Endodermal cell (in vitro differentiated cells): Measurements from ENCODE around the gene TSKU. TPM values are rescaled to one million over a fixed set of nuclear protein-coding genes. Genes with fewer than 3 reads are reported as not detected.

Experiments
- DNase-seq: peaks from one replicate; pipeline ENCODE4 v3.0.0-alpha.2; 2017
- H3K27ac ChIP-seq: 2 replicates; pipeline ENCODE4 v1.5.1; 2013; ENCODE audit warnings: mild to moderate bottlenecking, low read depth, low read length, moderate library complexity
- H3K27me3 ChIP-seq: 2 replicates; pipeline ENCODE4 v1.6.1; 2013; ENCODE audit warnings: mild to moderate bottlenecking, low read length, moderate library complexity; ENCODE audit not compliant: insufficient read depth, control insufficient read depth, poor library complexity, severe bottlenecking
- H3K36me3 ChIP-seq: 2 replicates; pipeline ENCODE4 v1.7.0; 2013; ENCODE audit warnings: mild to moderate bottlenecking, low read length, moderate library complexity; ENCODE audit not compliant: control insufficient read depth, insufficient read depth
- H3K4me1 ChIP-seq: one replicate; pipeline ENCODE4 v1.7.0; 2013; ENCODE audit warnings: low read length; ENCODE audit not compliant: control insufficient read depth, insufficient read depth
- H3K4me3 ChIP-seq: 2 replicates; pipeline ENCODE4 v1.5.1; 2013; ENCODE audit warnings: mild to moderate bottlenecking, low read length, moderate library complexity
- H3K9ac ChIP-seq: 2 replicates; pipeline ENCODE4 v1.6.1; 2013; ENCODE audit warnings: mild to moderate bottlenecking, low read length, moderate library complexity; ENCODE audit not compliant: poor library complexity, severe bottlenecking; ENCODE audit errors: extremely low read depth
- H3K9me3 ChIP-seq: 2 replicates; pipeline ENCODE4 v1.6.1; 2013; ENCODE audit warnings: mild to moderate bottlenecking, low read length, moderate library complexity; ENCODE audit not compliant: control insufficient read depth
- H3K27ac Mint-ChIP-seq: 2 replicates; pipeline ENCODE4 v1.8.0; 2020; ENCODE audit warnings: mixed read lengths
- H3K27me3 Mint-ChIP-seq: 2 replicates; pipeline ENCODE4 v1.8.0; 2021; ENCODE audit warnings: mild to moderate bottlenecking, mixed read lengths; ENCODE audit not compliant: insufficient read depth
- H3K36me3 Mint-ChIP-seq: 2 replicates; pipeline ENCODE4 v1.8.0; 2020; ENCODE audit warnings: low read depth, mixed read lengths
- H3K4me1 Mint-ChIP-seq: 2 replicates; pipeline ENCODE4 v1.8.0; 2020; ENCODE audit warnings: mixed read lengths
- H3K4me3 Mint-ChIP-seq: 2 replicates; pipeline ENCODE4 v1.8.0; 2020; ENCODE audit warnings: mild to moderate bottlenecking, moderate library complexity, mixed read lengths
- H3K9me3 Mint-ChIP-seq: 2 replicates; pipeline ENCODE4 v1.8.0; 2020; ENCODE audit warnings: mild to moderate bottlenecking, mixed read lengths
- CTCF ChIP-seq: fragments of 200-600 bp; sonication (generic); conservative IDR thresholded peaks from 2 replicates; pipeline ENCODE4 v1.5.0; 2021; ENCODE audit warnings: antibody characterized with exemption, mild to moderate bottlenecking
- WGBS, 2 experiments: methylation state at CpG; one replicate each; pipeline versions ENCODE4 v1.1.5 to v1.1.7; 2013; ENCODE audit warnings: missing lambda C conversion rate in 2 of 2, mixed read lengths in 1 of 2; ENCODE audit not compliant: insufficient coverage in 1 of 2, insufficient read length in 1 of 2; 5-methylcytosine and 5-hydroxymethylcytosine counted together
- total RNA-seq, 2 donors: library from RNA; stranded (reverse); fragmentation: NEBNext Ultra II Directional in 1 of 2; extraction: Animal tissue kit (Norgen Biotek cat#: 25700) in 1 of 2; gene quantifications; 2 replicates in 1 of 2; 3 replicates in 1 of 2; pipeline ENCODE4 v1.2.1, GENCODE V29; 2021

The TSKU gene
- total RNA-seq, 2 donors from 2014 or later = 105 to 130 TPM

- Histone ChIP-seq H3K4me3 (no peak overlapping the region), H3K9ac (no peak overlapping the region), H3K27ac (no peak overlapping the region), H3K27me3 (no peaks in the 10 kb centered on the region), H3K36me3 (no peaks in the 10 kb centered on the region), H3K9me3 (no peaks in the 10 kb centered on the region), H3K4me1 (peaks cover 29% of the 10 kb centered on the region)
- no peak overlapping the region for H3K4me3 Mint-ChIP-seq
- H3K9me3 Mint-ChIP-seq = no peaks in the 10 kb centered on the region
- 77 to 88% methylated on average over 1 to 2 of the region's 2 CpGs for WGBS, 2 experiments
- TF ChIP-seq CTCF = no peak
- peaks cover 77% of the 10 kb centered on the region for H3K4me1 Mint-ChIP-seq
- H3K27me3 Mint-ChIP-seq = no peaks in the 10 kb centered on the region
- DNase-seq = no peak
- H3K27ac Mint-ChIP-seq = no peak overlapping the region
- no peaks in the 10 kb centered on the region for H3K36me3 Mint-ChIP-seq
Observed at GRCh38 chr11:76761718-76762355, 21.3 kb upstream of the TSKU start.

DNA sequence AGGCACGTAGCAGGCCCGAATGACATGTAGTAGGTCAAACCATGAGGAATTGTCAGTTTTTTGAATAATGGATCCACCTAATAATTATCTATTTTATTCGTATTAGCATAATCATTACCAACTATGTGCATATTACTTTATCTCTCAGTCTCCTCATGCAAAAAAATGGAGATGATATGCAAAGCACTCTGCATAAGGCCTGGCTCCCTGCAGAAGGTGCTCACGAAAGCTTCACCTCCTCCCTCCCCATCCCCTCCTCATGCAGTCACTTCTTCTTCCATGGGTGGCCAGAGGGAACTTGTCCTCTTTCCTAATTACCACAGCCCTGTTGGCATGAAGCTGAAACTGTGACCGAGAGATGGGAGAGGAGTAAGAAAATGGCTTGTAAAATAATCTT, 20.8 kb upstream of the TSKU start:
- Histone ChIP-seq H3K4me3 (no peak overlapping the region), H3K9ac (no peak overlapping the region), H3K9me3 (no peaks in the 10 kb centered on the region), H3K27ac (no peak overlapping the region), H3K27me3 (no peaks in the 10 kb centered on the region), H3K4me1 (peaks cover 30% of the 10 kb centered on the region), H3K36me3 (no peaks in the 10 kb centered on the region)
- Mint-ChIP-seq H3K36me3 (no peaks in the 10 kb centered on the region), H3K9me3 (no peaks in the 10 kb centered on the region), H3K27ac (no peak overlapping the region), H3K27me3 (no peaks in the 10 kb centered on the region), H3K4me1 (peaks cover 81% of the 10 kb centered on the region), H3K4me3 (no peak overlapping the region)
- WGBS, 2 experiments = 92 to 96% methylated on average over 3 to 5 of the region's 5 CpGs
- no peak for DNase-seq
- no peak for TF ChIP-seq CTCF

- WGBS, 2 experiments = 86 to 93% methylated on average over 2 to 5 of the region's 5 CpGs
- Histone ChIP-seq H3K27ac (no peak overlapping the region), H3K36me3 (no peaks in the 10 kb centered on the region), H3K9ac (no peak overlapping the region), H3K4me3 (no peak overlapping the region), H3K27me3 (no peaks in the 10 kb centered on the region), H3K9me3 (no peaks in the 10 kb centered on the region), H3K4me1 (peaks cover 35% of the 10 kb centered on the region)
- DNase-seq = no peak
- H3K27me3 Mint-ChIP-seq = no peaks in the 10 kb centered on the region
- no peaks in the 10 kb centered on the region for H3K9me3 Mint-ChIP-seq
- no peak overlapping the region for H3K4me3 Mint-ChIP-seq
- no peak for TF ChIP-seq CTCF
- H3K27ac Mint-ChIP-seq = no peak overlapping the region
- H3K4me1 Mint-ChIP-seq = peaks cover 83% of the 10 kb centered on the region
- H3K36me3 Mint-ChIP-seq = no peaks in the 10 kb centered on the region
Observed at GRCh38 chr11:76762867-76763572, 20.1 kb upstream of the TSKU start.
